ENCODE measurements around the gene MYO7B.

MYO7B gene

DNA sequence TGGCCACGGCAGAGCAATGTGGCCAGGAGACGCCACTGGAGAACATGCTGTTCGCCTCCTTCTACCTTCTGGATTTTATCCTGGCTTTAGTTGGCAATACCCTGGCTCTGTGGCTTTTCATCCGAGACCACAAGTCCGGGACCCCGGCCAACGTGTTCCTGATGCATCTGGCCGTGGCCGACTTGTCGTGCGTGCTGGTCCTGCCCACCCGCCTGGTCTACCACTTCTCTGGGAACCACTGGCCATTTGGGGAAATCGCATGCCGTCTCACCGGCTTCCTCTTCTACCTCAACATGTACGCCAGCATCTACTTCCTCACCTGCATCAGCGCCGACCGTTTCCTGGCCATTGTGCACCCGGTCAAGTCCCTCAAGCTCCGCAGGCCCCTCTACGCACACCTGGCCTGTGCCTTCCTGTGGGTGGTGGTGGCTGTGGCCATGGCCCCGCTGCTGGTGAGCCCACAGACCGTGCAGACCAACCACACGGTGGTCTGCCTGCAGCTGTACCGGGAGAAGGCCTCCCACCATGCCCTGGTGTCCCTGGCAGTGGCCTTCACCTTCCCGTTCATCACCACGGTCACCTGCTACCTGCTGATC, 115.4 kb downstream of the MYO7B start:
- no peak for DNase-seq (ENCODE audit: low read depth)

DNA sequence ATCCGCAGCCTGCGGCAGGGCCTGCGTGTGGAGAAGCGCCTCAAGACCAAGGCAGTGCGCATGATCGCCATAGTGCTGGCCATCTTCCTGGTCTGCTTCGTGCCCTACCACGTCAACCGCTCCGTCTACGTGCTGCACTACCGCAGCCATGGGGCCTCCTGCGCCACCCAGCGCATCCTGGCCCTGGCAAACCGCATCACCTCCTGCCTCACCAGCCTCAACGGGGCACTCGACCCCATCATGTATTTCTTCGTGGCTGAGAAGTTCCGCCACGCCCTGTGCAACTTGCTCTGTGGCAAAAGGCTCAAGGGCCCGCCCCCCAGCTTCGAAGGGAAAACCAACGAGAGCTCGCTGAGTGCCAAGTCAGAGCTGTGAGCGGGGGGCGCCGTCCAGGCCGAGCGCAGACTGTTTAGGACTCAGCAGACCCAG, 115.9 kb downstream of the MYO7B start:
- no peak for DNase-seq (ENCODE audit: low read depth)

DNA sequence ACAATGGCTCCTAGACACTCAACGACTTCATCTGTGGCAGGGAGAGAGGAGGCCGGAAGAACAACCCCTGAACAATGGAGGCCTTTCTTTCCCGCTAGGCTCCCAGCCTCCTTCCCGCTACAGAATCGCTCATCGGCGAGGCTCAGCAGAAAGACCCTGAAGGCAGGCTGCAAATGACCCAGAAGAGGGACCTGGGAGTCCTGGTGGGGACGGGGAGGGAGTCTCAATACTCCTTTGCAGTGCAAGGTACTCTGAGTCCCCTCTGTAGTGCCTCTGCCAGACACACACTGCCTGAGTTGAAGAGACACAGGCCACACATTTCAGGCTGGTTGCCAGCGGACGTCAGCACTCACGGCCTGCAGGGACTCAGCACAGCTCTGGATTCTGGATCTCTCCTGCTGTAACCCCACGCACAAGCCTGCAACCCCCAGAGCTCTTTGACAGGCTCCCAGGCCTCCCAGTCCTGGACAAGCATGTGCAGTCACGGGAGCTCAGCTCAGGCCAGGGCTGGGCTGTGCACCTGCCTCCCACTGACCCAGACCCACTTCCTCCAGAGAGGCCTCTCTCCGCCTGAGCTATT, 116.6 kb downstream of the MYO7B start:
- no peak for DNase-seq (ENCODE audit: low read depth)

DNA sequence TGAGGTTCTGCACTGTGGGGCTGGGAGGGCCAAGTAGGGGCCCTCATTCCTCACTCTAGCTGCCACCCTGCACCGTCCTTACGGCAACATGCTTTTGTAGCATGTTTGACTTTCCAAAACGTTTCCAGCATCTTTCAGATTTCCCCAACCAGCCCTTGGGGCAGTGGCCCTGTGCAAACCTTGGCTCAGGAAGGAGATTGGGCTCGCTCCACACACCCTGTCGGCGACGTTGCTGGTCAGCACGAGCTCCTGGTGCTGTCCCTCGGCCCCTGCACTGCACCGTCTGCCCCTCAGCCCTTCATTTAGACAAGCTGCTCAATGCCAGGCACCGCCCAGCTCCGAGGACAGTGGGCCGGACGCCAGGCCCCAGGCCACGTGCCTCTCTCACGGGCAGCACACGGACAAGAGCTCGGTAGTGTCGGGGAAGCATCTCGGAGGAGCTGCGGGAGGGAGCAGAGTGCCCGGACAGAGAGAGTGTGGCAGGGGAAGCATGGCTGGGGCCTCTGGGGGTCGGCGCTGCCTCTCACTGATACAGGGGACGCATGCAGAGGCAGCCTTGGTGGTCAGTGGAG, 117.4 kb downstream of the MYO7B start:
- DNase-seq (ENCODE audit: low read depth): no peak

DNA sequence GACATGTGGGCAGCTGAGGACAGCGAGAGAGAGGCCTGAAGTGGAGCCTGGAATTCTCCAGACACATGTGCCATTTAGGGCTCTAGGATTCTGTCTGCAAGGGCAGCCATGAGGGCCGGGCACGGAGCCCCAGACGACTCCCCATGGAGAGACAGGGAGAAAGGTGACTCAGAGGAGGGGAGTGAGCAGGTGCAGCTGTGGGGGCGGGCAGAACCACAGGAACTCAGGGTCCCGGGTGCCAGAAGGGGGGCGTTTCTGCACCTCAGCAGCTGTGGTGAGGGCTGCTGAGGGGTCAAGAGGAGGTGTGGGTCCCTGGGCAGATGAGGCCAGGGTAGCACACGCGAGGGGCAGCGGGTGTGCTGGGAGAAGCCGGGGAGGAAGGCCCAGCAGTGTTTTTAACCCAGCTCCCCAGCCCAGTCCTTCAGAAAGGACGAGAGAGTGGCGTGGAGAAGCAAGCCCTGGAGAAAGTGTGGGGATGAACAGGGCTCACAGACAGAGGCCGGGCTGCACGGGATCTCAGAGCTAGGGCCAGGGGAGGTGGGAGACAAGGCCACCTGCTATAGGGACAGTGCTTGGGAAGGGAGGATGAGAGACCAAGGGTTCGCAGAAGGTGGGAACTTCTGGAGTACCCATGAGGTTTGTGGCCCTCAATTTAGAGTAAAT, 118.1 kb downstream of the MYO7B start:
- DNase-seq (ENCODE audit: low read depth): no peak

DNA sequence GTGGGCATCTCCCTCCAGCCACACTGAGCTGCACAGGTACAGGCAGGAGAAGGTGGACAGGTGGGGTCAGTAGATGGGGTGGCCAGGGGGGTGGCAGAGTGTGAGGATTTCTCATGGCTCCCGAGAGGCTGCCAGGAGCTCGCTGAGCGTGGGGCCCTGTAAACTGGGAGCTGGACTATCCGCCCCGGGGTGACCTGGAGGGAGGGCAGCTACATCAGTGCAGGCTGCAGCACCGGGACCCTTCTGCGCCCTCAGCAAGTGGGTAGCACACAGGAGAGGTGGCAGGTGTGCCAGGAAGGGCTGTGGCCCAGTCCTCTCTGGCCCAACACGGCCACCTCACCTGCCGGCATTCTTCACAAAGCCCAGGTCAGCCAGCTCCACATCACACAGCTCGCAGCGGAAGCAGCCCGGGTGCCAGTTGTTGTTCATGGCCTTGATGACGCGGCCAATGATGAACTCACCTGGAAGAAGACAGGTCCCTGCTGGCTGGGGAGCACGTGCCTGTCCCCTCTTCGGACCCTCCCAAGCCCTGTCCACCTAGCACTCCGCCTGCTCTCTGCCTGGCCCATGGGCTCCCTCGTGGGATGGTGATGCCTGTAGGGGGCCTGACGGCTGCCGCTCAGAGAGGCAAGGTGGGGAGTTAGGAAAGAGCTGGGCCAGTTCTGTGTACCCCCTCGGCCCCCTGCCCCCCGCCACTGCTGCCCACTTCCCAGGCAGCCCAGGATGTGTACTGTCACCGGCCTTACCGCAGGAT, 118.8 kb downstream of the MYO7B start:
- no peak for DNase-seq (ENCODE audit: low read depth)

DNA sequence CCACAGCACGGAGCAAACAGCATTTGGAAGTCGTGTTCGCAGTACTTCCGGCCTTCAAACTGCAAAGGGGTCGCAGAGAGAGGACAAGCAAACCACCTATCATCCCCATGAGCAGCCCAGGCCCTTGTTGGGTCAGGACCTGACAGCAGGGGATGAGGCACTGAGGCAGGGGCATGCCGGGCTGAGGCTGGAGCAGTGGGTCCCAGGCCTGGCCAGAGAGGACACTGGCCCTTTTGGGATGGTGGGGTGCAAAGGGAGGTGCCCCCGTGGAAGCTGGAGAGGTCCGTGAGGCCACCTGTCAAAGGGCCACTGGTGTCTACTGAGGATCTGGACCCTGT, 119.3 kb downstream of the MYO7B start:
- DNase-seq (ENCODE audit: low read depth): no peak

DNA sequence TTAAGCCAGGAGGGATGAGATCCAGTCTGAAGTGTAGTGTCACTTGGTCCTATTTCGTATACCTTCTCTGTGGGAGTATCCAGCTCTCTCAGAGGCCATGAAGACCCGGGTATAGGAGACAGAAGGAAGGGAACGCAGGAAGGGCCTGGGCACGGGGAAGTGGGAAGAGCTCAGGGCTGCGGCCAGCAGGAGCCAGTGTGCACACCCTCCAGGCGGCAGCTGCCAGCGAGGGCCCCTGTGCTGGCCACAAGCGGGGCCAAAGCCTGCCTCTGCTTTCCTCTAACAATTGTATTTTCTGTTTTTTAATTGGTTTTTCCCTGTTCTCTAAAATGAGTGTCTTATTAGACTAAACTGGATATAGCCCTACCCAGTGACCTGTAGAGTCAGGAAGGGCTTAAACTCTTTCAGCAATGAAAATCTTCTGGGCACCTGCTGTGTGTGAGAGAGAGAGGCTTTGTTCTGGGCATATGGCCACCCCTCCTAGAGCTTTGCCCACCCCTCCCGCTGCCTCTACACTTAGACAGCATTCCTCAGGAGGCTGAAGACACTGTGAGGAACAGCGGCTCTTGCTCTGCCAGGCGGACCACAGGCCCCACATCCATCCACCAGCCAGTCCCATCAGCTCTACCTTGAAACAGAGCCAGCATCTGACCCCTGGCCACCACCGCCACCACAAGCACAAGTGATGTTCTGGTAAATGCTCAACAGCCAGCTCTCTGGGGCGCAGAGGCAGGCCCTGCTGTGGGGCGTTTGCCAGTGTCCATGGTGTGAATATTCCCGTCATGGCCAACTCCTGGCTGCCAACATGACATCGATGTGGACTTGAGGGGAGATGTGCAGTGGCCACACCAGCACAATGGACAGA, 120.0 kb downstream of the MYO7B start:
- DNase-seq (ENCODE audit: low read depth): no peak

DNA sequence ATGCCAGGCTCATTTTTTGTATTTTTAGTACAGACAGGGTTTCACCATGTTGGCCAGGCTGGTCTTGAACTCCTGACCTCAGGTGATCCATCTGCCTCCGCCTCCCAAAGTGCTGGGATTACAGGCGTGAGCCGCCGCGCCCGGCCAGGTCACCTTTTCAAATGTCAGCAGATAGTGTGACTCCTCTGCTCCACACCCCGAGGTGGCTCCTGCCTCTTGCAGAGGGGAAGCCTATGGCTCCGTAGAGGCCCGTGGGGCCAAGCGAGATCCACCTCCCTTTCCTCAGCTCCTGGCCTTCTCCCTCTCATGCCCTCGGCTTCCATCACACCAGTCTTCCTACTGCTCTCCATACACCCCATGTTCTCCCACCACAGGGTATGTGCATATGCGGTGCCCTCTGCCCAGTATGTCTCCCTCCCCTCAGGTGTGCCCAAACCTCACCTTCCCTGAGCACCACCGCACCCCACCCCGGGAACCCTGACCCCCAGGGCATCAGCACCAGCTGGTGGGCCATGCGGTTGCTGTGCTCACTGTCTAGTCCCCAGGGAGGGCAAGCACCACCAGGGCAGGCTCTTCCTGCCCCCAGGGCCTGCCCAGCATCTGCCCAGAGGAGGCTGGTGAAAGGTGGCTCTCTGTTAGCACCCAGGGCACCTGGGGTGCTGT, 121.2 kb downstream of the MYO7B start:
- no peak for DNase-seq (ENCODE audit: low read depth)

DNA sequence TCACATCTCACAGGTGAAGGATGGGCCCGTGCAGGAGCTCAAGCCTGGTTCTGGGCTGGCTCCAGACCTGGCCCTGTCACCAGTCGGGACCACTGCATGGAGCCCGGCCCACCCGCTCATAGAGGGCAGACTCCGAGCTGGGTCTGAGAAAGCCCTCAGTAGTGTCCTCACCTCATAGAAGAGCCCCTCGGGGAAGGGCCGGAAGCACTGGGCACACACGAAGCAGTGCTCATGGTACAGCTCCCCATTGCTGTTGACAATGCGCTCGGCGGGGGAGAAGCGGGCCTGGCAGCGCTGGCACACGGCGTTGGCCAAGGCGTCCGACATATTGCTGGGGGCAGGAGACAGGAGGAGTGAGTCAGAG, 121.7 kb downstream of the MYO7B start:
- DNase-seq (ENCODE audit: low read depth): no peak

DNA sequence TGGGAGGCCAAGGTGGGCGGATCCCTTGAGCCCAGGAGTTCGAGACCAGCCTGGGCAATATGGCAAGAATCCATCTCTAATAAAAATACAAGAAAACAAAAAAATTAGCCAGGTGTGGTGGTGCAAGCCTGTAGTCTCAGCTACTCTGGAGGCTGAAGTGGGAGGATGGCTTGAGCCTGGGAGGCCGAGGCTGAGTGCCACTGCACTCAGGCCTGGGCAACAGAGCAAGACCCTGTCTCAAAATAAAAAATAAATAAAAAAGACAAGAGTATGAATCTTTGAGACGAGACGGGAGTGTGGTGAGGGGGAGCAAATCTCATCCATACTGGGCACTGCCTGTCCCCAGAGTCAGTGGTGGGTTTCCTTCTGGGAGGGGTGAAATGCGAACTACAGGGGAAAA, 122.7 kb downstream of the MYO7B start:
- DNase-seq (ENCODE audit: low read depth): no peak

DNA sequence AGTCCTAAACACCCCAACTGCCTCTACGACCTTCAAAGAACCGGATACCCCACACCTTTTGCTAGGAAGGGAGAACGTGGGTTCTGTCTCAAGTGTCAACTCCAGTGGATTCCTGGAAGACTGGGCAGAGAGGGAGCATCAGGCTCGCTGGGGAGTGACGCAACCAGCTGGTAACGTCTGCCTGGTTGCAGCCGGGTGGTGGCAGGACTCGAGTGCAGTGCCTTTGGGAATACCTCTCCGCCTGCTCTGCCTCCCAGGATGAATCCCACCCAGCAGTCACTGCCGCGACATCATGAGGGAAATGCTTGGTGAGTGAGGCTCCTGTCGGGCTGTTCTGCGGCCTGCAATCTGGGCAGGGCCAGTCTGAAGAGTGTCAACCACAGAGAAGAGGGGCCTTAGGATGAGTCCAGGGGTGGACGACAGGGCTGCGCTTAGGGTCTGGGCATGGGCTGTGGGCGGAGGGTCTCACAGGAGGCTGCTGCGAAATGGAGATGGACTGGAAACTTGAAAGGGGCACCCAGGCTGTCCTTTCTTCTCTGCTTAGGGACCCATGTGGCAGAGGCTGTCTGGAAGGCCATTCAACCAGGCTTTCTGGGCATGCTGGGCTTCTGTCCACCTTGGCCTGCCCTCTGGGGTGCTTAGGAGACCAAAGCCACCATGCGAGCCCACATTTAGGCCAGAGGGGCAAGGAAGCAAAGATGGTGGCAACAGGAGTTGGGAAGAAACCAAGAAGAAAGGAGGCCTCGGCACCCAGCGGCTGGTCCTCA, 123.3 kb downstream of the MYO7B start:
- DNase-seq (ENCODE audit: low read depth): no peak

DNA sequence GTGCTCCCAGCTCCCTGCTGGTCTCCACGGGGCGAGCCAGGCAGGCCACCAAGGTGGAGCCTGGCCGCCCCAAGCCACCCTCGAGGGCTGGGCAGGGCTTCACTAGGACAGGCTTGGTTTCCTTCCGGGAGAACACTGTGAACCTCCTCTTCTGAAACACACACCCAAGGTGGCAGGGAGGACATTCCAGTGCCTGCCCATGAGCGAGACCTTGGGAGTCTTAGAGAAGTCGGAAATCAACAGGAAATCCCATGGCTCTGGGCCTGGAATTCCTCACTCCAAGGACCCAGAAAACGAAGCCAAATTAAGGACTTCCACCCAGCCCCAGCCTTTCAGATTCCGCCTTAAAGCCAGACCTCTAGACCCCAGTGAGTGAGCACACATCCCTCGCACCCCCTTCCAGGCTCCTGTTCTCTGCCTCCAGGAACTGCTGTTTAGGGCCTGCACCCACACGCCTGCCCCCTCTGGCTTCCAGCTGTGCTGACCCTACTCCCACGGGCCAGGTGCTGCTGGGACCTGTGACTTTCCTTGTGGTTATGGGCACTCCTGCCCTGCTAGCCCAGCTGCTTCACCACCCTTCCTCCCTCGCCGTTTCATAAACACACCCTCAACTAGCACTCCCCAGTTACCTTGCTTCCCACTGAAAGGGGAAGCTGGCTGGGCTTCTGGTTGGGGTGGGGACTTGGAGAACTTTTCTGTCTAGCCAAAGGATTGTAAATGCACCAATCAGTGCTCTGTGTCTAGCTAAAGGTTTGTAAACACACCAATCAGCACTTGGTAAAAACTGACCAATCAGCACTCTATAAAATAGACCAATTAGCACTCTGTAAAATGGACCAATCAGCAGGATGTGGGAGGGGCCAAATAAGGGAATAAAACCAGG, 124.2 kb downstream of the MYO7B start:
- DNase-seq (ENCODE audit: low read depth): no peak

DNA sequence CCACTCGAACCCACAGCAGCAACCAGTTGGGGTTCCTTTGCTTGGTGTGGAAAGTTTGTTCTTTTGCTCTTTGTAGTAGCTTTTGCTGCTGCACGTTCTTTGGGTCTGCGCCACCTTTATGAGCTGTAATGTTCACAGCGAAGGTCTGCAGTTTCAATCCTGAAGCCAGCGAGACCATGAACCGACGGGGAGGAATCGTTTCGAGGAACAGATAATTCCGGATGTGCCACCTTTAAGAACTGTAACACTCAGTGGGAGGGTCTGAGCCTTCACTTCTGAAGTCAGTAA, 124.8 kb downstream of the MYO7B start:
- DNase-seq (ENCODE audit: low read depth): no peak

DNA sequence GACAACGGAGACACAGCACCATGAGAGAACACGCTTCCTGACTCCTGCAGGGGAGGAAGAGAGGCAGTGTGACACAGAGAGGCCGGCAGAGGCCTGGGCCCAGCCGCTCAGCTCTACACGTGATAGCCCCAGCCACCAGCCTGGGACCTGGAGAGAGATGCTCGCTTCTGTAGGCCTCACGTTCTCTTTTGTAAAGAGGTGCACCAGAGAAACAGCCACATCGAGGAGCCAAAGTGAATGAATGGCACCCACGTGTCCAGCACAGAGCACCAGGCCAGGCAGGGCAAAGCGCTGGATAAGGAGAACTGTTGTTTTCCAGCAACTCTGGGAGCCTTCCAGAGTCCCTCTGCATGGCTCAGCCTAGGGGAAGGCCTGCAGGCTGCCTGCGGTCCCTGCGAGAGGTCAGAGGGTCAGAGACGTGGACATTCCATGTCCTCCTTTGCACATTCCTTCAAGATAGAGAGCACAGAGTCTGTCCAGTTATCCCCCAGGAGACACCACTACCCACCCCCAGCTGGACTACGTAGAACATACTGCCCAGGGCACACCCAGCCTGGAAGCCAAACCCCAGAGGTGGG, 125.7 kb downstream of the MYO7B start:
- no peak for DNase-seq (ENCODE audit: low read depth)

DNA sequence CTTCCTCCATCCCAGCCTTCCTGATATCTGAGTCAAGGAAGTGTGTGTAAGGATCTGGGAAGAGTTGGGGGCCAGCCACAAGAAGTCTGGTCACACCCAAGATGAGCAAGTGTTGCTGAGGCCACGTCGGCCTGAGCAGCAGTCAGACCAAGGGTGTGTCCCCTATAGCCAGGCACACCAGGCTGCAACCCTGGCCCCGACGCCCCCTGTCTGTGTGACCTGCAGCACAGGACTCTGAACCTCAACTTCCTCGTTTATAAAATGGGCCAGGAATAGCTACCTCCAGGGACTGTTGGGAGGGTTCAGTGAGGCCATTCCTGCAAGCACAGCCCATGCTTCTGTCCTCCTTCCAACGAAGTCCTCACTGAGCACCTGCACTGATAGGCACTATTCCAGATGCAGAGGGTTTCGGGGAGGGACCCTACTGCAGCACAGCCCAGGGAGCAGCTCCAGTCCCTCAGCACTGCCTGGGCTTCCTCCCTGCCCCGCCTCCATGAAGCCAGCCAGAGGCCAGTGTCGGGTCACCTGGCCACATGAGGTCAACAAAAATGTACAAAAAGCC, 126.5 kb downstream of the MYO7B start:
- no peak for DNase-seq (ENCODE audit: low read depth)

DNA sequence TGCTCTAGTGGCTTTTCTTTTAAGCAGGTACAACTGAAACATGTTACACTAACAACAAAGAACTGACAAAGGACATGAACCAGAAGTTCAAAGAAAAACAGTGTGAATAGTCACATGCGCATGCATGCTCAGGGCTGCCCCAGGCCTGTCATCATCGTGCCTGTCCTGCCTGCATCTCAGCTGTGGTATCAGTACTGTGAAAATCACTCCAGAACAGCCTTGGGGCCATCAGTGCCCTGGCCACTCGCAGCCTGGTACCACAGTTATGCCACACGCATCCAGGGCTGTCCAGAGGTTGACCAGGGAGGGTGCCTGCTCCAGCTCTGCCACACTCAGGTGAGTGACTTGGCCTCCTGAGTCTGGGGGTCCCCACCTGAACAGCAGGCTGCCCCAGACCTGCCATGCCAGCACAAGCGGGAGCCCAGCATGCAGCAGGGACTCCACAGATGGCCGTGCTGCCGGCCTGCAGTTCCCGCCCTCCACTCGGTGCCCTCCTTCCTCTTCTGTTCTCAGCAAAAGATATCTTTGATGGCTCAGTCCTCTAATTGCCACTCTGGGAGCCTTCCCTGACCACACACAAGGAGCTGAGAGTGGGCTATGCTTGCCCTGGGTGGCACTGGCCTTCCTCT, 127.6 kb downstream of the MYO7B start:
- DNase-seq (ENCODE audit: low read depth): no peak

DNA sequence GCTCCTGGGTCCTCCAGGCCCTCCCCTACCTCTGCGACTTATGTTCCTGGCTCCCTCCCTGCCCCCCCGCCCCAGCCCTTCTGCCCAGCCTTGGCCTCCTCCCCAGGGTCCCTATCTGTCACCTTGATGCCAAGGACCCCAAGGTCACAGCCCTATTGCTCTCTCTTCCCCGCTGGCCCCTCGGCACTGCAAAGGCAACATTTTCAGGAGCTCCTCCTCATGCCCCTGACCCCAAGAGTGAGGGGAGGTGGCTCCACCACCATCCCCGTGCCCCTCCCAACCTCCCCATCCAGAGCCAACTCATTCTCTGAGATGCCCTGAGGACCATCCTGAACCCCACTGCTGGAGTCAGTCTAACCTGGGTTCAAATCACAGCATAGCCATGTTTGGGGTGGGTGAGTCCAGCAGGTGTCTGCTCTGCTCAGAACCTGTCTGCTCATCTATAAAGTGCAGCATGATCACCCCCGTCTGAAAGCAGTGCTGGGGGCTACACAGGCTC, 128.1 kb downstream of the MYO7B start:
- no peak for DNase-seq (ENCODE audit: low read depth)
